ENCODE data around the gene ATP8A1. TPM values are rescaled to one million over a fixed set of nuclear protein-coding genes. Genes with fewer than 3 reads are reported as not detected.
"Not testable (repeated sequence)": the region's sequence is repeated elsewhere in the genome, so short reads cannot be mapped to it uniquely, and the experiment has no call there.

The ATP8A1 gene
- total RNA-seq, 2 donors from 2014 or later = 12.5 to 25.8 TPM

- H3K9me3 ChIP-seq = no peaks in the 10 kb centered on the region
- H3K27me3 ChIP-seq = no peaks in the 10 kb centered on the region
- no peak overlapping the region for H3K27ac ChIP-seq
- DNase-seq (ENCODE audit: low spot score) = no peak
- H3K36me3 ChIP-seq = no peaks in the 10 kb centered on the region
- no peak overlapping the region for H3K4me3 ChIP-seq
- TF ChIP-seq, protein P1, sequence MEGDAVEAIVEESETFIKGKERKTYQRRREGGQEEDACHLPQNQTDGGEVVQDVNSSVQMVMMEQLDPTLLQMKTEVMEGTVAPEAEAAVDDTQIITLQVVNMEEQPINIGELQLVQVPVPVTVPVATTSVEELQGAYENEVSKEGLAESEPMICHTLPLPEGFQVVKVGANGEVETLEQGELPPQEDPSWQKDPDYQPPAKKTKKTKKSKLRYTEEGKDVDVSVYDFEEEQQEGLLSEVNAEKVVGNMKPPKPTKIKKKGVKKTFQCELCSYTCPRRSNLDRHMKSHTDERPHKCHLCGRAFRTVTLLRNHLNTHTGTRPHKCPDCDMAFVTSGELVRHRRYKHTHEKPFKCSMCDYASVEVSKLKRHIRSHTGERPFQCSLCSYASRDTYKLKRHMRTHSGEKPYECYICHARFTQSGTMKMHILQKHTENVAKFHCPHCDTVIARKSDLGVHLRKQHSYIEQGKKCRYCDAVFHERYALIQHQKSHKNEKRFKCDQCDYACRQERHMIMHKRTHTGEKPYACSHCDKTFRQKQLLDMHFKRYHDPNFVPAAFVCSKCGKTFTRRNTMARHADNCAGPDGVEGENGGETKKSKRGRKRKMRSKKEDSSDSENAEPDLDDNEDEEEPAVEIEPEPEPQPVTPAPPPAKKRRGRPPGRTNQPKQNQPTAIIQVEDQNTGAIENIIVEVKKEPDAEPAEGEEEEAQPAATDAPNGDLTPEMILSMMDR (IDR thresholded peaks at IDR 0.05) = no peak
- H3K4me1 ChIP-seq = no peaks in the 10 kb centered on the region
Observed at GRCh38 chr4:42466273-42466844, 190.5 kb downstream of the ATP8A1 start.

GRCh38 chr4:42464550-42465094 is 192.3 kb downstream of the ATP8A1 start:
- no peaks in the 10 kb centered on the region for H3K4me1 ChIP-seq
- H3K27ac ChIP-seq = no peak overlapping the region
- no peaks in the 10 kb centered on the region for H3K9me3 ChIP-seq
- TF ChIP-seq, protein P1 (IDR thresholded peaks at IDR 0.05) = no peak
- no peaks in the 10 kb centered on the region for H3K36me3 ChIP-seq
- H3K4me3 ChIP-seq = no peak overlapping the region
- no peaks in the 10 kb centered on the region for H3K27me3 ChIP-seq
- no peak for DNase-seq (ENCODE audit: low spot score)

DNA sequence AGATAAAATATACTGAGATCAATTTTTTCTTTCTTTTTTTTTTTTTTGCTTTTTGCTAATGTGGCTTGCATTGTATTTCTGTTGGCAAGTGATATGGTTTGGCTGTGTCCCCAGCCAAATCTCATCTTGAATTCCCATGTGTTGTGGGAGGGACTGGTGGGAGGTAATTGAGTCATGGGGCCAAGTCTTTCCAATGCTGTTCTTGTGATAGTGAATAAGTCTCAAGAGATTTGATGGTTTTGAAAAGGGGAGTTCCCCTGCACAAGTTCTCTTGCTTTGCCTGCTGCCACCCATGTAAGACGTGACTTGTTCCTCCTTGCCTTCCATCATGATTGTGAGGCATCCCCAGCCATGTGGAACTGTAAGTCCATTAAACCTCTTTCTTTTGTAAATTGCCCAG is 195.7 kb downstream of the ATP8A1 start:
- not testable (repeated sequence) for DNase-seq (ENCODE audit: low spot score); H3K27ac ChIP-seq; H3K36me3 ChIP-seq; H3K4me3 ChIP-seq; H3K9me3 ChIP-seq; H3K4me1 ChIP-seq; H3K27me3 ChIP-seq

GRCh38 chr4:42460043-42460442 is 196.9 kb downstream of the ATP8A1 start:
- no peaks in the 10 kb centered on the region for H3K27me3 ChIP-seq
- TF ChIP-seq, protein P1 (IDR thresholded peaks at IDR 0.05) = no peak
- H3K36me3 ChIP-seq = no peaks in the 10 kb centered on the region
- H3K4me1 ChIP-seq = no peaks in the 10 kb centered on the region
- no peak overlapping the region for H3K4me3 ChIP-seq
- no peaks in the 10 kb centered on the region for H3K9me3 ChIP-seq
- DNase-seq (ENCODE audit: low spot score) = no peak
- H3K27ac ChIP-seq = no peak overlapping the region

GRCh38 chr4:42458657-42459056 is 198.2 kb downstream of the ATP8A1 start:
- no peak for DNase-seq (ENCODE audit: low spot score)
- no peak overlapping the region for H3K4me3 ChIP-seq
- no peaks in the 10 kb centered on the region for H3K27me3 ChIP-seq
- no peaks in the 10 kb centered on the region for H3K4me1 ChIP-seq
- no peaks in the 10 kb centered on the region for H3K36me3 ChIP-seq
- TF ChIP-seq, protein P1 (IDR thresholded peaks at IDR 0.05) = no peak
- no peaks in the 10 kb centered on the region for H3K9me3 ChIP-seq
- H3K27ac ChIP-seq = no peak overlapping the region

- TF ChIP-seq, protein P1 (IDR thresholded peaks at IDR 0.05) = no peak
- Histone ChIP-seq H3K27ac (no peak overlapping the region), H3K4me1 (no peaks in the 10 kb centered on the region), H3K4me3 (no peak overlapping the region), H3K9me3 (no peaks in the 10 kb centered on the region), H3K36me3 (peaks cover 8% of the 10 kb centered on the region), H3K27me3 (no peaks in the 10 kb centered on the region)
- no peak for DNase-seq (ENCODE audit: low spot score)
Observed at GRCh38 chr4:42454755-42455420, 202.0 kb downstream of the ATP8A1 start.

All from right atrium auricular region (tissue), 2 donors.